HG03460 (cell line): ENCODE data around the gene JUNB.

Experiments
- ATAC-seq: cut with Tn5 transposase; IDR thresholded peaks from one replicate; pipeline ENCODE4 v1.9.1; 2021; ENCODE audit not compliant: unreplicated experiment

JUNB gene

GRCh38 chr19:12773571-12773970 is 17.7 kb upstream of the JUNB start:
- ATAC-seq: no peak

GRCh38 chr19:12774588-12775555 is 16.4 kb upstream of the JUNB start, which contains the start of gene HOOK2:
Gene HOOK2 (minus strand): TSS chr19:12775552. CDS start chr19:12775449, 103 bp downstream.
- ATAC-seq: no peak

GRCh38 chr19:12777217-12778016 is 13.9 kb upstream of the JUNB start:
- no peak for ATAC-seq

- no peak for ATAC-seq
These were observed 13.0 kb upstream of the JUNB start for GRCh38 chr19:12778017-12778904.

GRCh38 chr19:12778905-12779161 is 12.5 kb upstream of the JUNB start:
- ATAC-seq: no peak

GRCh38 chr19:12779162-12779993 is 11.9 kb upstream of the JUNB start:
- no peak for ATAC-seq

- no peak for ATAC-seq
These were observed 9.2 kb upstream of the JUNB start for GRCh38 chr19:12782174-12782423.

GRCh38 chr19:12782424-12783290 is 8.6 kb upstream of the JUNB start:
- no peak for ATAC-seq

- ATAC-seq: no peak
These were observed 7.9 kb upstream of the JUNB start for GRCh38 chr19:12783291-12783848.

GRCh38 chr19:12783849-12784393 is 7.4 kb upstream of the JUNB start:
- ATAC-seq: no peak

GRCh38 chr19:12784394-12784870 is 6.9 kb upstream of the JUNB start:
- ATAC-seq: no peak

GRCh38 chr19:12784871-12785430 is 6.3 kb upstream of the JUNB start:
- ATAC-seq: no peak

- no peak for ATAC-seq
These were observed 5.8 kb upstream of the JUNB start for GRCh38 chr19:12785431-12786031.

- no peak for ATAC-seq
These were observed 5.0 kb upstream of the JUNB start for GRCh38 chr19:12786141-12786870.

GRCh38 chr19:12786952-12787351 is 4.3 kb upstream of the JUNB start:
- ATAC-seq: no peak

GRCh38 chr19:12787458-12787857 is 3.8 kb upstream of the JUNB start:
- no peak for ATAC-seq

- ATAC-seq: no peak
These were observed 3.1 kb upstream of the JUNB start for GRCh38 chr19:12788042-12788681.
